GM23338 (cell line): ENCODE results near the gene COL18A1. TPM values are rescaled to one million over a fixed set of nuclear protein-coding genes. Genes with fewer than 3 reads are reported as not detected.

Experiments
- ATAC-seq: fragments of 200-7000 bp; cut with Tn5 transposase; 3 replicates; pipeline ENCODE4 v1.9.1; 2020
- DNase-seq: peaks from one replicate; pipeline ENCODE4 v3.0.0-alpha.2; 2015; ENCODE audit warnings: low spot score
- H2AFZ ChIP-seq: fragments of 200-600 bp; sonication (generic); 2 replicates; pipeline ENCODE4 v1.8.0; 2016; ENCODE audit warnings: antibody characterized with exemption, mild to moderate bottlenecking, moderate library complexity
- H3F3A ChIP-seq: fragments of 200-600 bp; sonication (generic); replicated peaks from 2 replicates; pipeline ENCODE4 v1.8.0; 2017; ENCODE audit warnings: antibody characterized with exemption, mixed run types, low read depth
- H3K27ac ChIP-seq: fragments of 200-600 bp; sonication (generic); 2 replicates; pipeline ENCODE4 v1.6.1; 2016; ENCODE audit warnings: low read depth
- H3K27me3 ChIP-seq: fragments of 200-600 bp; sonication (generic); 2 replicates; pipeline ENCODE4 v1.8.0; 2016; ENCODE audit warnings: mild to moderate bottlenecking, mixed run types, moderate library complexity; ENCODE audit not compliant: insufficient read depth
- H3K36me3 ChIP-seq: fragments of 200-600 bp; sonication (generic); 2 replicates; pipeline ENCODE4 v1.8.0; 2016; ENCODE audit warnings: mild to moderate bottlenecking; ENCODE audit not compliant: insufficient read depth
- H3K4me1 ChIP-seq: fragments of 200-600 bp; sonication (generic); 2 replicates; pipeline ENCODE4 v1.8.0; 2016; ENCODE audit warnings: mild to moderate bottlenecking, moderate library complexity; ENCODE audit not compliant: insufficient read depth
- H3K4me2 ChIP-seq: fragments of 200-600 bp; sonication (generic); 2 replicates; pipeline ENCODE4 v1.7.1; 2017; ENCODE audit warnings: mixed run types
- H3K4me3 ChIP-seq: fragments of 200-600 bp; sonication (generic); 2 replicates; pipeline ENCODE4 v1.6.1; 2016; ENCODE audit warnings: mixed run types
- H3K79me2 ChIP-seq: fragments of 200-600 bp; sonication (generic); replicated peaks from 2 replicates; pipeline ENCODE4 v1.8.0; 2017; ENCODE audit warnings: mild to moderate bottlenecking; ENCODE audit not compliant: insufficient read depth
- H3K9me2 ChIP-seq: fragments of 200-600 bp; sonication (generic); 2 replicates; pipeline ENCODE4 v1.8.0; 2017; ENCODE audit not compliant: insufficient read depth
- H4K20me1 ChIP-seq: fragments of 200-600 bp; sonication (generic); replicated peaks from 2 replicates; pipeline ENCODE4 v1.8.0; 2017; ENCODE audit warnings: mild to moderate bottlenecking; ENCODE audit not compliant: insufficient read depth
- H3K27ac Mint-ChIP-seq: 2 replicates; pipeline ENCODE4 v1.8.0; 2020; ENCODE audit warnings: inconsistent platforms, mild to moderate bottlenecking, moderate library complexity, mixed read lengths
- H3K27me3 Mint-ChIP-seq: 3 replicates; pipeline ENCODE4 v1.8.0; 2022; ENCODE audit warnings: low read depth, mild to moderate bottlenecking, moderate library complexity, mixed read lengths, inconsistent platforms; ENCODE audit not compliant: insufficient read depth, poor library complexity
- H3K36me3 Mint-ChIP-seq: 3 replicates; pipeline ENCODE4 v1.8.0; 2021; ENCODE audit warnings: low read depth, mild to moderate bottlenecking, inconsistent platforms, moderate library complexity, mixed read lengths
- H3K4me1 Mint-ChIP-seq: 3 replicates; pipeline ENCODE4 v1.8.0; 2020; ENCODE audit warnings: mild to moderate bottlenecking, inconsistent platforms, mixed read lengths
- H3K4me3 Mint-ChIP-seq: 3 replicates; pipeline ENCODE4 v1.8.0; 2021; ENCODE audit warnings: moderate library complexity, mild to moderate bottlenecking, inconsistent platforms, mixed read lengths
- H3K9me3 Mint-ChIP-seq: 3 replicates; pipeline ENCODE4 v1.8.0; 2020; ENCODE audit warnings: moderate library complexity, mild to moderate bottlenecking, inconsistent platforms, mixed read lengths
- EZH2 ChIP-seq: fragments of 200-600 bp; sonication (generic); IDR thresholded peaks from one replicate; pipeline ENCODE4 v1.8.0; 2017; ENCODE audit warnings: antibody characterized with exemption, mild to moderate bottlenecking, low read depth; ENCODE audit not compliant: unreplicated experiment
- NANOG ChIP-seq: IDR thresholded peaks from 2 replicates; pipeline ENCODE4 v1.6.1; 2016; ENCODE audit warnings: antibody characterized with exemption, borderline replicate concordance
- STAT1 ChIP-seq: IDR thresholded peaks from one replicate; pipeline ENCODE4 v1.6.1; 2016; ENCODE audit warnings: antibody characterized with exemption; ENCODE audit not compliant: unreplicated experiment
- polyA plus RNA-seq: library from polyadenylated mRNA; unstranded; fragments of >200 nt; fragmentation: Nextera tagmentation; extraction: Ambion mirVana; gene quantifications from 2 replicates; pipeline ENCODE4 v1.2.1, GENCODE V29; 2016
- total RNA-seq: library from RNA; depleted of rRNA; stranded (reverse); fragments of >200 nt; shearing (Covaris generic); gene quantifications from 2 replicates; pipeline ENCODE4 v1.2.3, GENCODE V29; 2014
- TF ChIP-seq, protein P1 (sequence below): fragments of 250-450 bp; sonication (Bioruptor Pico); IDR thresholded peaks from 2 replicates; pipeline ENCODE4 v1.5.0; 2020; ENCODE audit warnings: mild to moderate bottlenecking, moderate library complexity
- TF ChIP-seq, protein P2 (sequence below): IDR thresholded peaks from one replicate; pipeline ENCODE4 v1.6.1; 2018; ENCODE audit warnings: antibody characterized with exemption; ENCODE audit not compliant: unreplicated experiment
- TF ChIP-seq, protein P3 (sequence below), 2 experiments: fragments of 200-600 bp in 1 of 2; sonication (generic) in 1 of 2; conservative IDR thresholded peaks; 2 replicates each; pipeline versions ENCODE4 v1.5.1 to v1.6.1; 2016 to 2017; ENCODE audit warnings: antibody characterized with exemption in 2 of 2, low read depth in 2 of 2, mild to moderate bottlenecking in 2 of 2, moderate library complexity in 1 of 2

Gene COL18A1
- total and polyA plus RNA-seq, 2 experiments from 2014 or later: 38.4 to 430 TPM

DNA sequence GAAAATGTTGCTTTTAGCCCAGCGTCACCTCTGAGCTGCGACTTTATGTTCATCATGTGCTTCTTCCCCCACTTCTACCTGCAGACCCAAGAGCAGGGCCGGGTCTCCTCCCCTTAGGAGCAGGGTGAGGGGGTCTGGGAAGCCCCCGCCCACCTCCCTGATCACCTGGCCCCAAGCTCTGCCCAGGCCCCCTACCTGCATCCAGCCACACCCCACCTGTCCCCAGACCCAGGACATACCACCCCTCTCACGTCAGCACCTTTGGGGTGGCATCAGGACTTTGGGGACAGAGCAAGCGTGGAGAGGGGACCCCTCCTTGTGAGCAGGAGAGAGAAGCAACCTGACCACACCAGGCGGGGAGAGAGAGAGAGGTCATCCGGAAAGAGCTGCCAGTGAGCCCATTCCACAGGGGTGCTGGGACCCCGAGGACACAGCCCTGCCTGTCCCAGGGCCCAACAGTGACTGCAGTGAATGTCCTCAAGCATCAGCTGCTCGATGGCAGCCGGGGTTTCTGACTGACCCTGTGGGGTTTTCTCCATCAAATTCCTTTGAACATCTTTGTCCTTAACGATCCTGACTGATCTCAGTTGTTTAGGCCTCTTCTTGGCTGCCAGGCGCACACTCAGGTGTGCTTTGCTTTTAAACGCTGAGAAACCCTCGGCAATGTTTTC is 42.8 kb upstream of the COL18A1 start:
- H3K4me3 ChIP-seq: no peak overlapping the region
- no peaks in the 10 kb centered on the region for H3K9me3 Mint-ChIP-seq
- peaks cover 12% of the 10 kb centered on the region for H3K4me1 ChIP-seq
- peaks cover 29% of the 10 kb centered on the region for H3K27me3 Mint-ChIP-seq
- H3K27ac Mint-ChIP-seq: no peak overlapping the region
- no peak for DNase-seq
- H3K4me2 ChIP-seq: no peak overlapping the region; the same call in 1 of the 2 replicates
- H3K79me2 ChIP-seq: no peaks in the 10 kb centered on the region
- no peaks in the 10 kb centered on the region; the same call in 2 of the 3 replicates for H3K36me3 Mint-ChIP-seq
- H3K9me2 ChIP-seq: no peaks in the 10 kb centered on the region
- H3F3A ChIP-seq: 0 out of 2 replicates have a peak, but pooled peaks cover 2% of the 10 kb centered on the region
- peaks cover 59% of the 10 kb centered on the region for H3K4me1 Mint-ChIP-seq
- no peak overlapping the region for H2AFZ ChIP-seq
- no peaks in the 10 kb centered on the region for H4K20me1 ChIP-seq
- H3K27ac ChIP-seq: no peak overlapping the region
- no peak overlapping the region for H3K4me3 Mint-ChIP-seq
- no peak for ATAC-seq
- no peak for TF ChIP-seq EZH2
- no peaks in the 10 kb centered on the region; the same call in 1 of the 2 replicates for H3K27me3 ChIP-seq
- no peaks in the 10 kb centered on the region for H3K36me3 ChIP-seq

DNA sequence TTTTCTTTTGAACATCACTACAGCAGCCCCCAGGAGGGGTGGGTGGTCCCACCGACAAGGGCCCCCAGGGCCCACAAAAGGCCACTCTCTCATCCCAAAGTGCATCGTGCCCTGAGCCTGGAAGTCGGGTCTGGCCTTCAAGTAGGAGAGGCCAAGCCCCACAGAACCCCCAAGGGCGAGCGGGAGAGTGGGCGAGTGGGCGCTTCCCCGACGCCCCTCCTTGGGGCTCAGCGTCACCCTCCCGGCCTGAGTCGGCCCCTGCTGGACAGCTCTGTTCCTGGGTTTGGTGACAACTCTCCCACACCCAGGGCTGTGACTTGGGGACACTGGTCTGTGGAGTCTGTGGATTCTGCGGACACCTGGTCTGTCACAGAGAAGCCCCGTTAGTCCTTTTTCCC is 42.2 kb upstream of the COL18A1 start:
- H3K4me1 Mint-ChIP-seq: peaks cover 64% of the 10 kb centered on the region
- no peaks in the 10 kb centered on the region; the same call in 2 of the 3 replicates for H3K36me3 Mint-ChIP-seq
- no peak for DNase-seq
- no peaks in the 10 kb centered on the region for H3F3A ChIP-seq
- H3K27me3 Mint-ChIP-seq: peaks cover 28% of the 10 kb centered on the region
- no peaks in the 10 kb centered on the region for H3K9me3 Mint-ChIP-seq
- H3K36me3 ChIP-seq: no peaks in the 10 kb centered on the region
- no peaks in the 10 kb centered on the region; the same call in 1 of the 2 replicates for H3K27me3 ChIP-seq
- H3K27ac ChIP-seq: no peak overlapping the region
- no peak overlapping the region for H3K27ac Mint-ChIP-seq
- peaks cover 12% of the 10 kb centered on the region for H3K4me1 ChIP-seq
- H3K4me2 ChIP-seq: no peak overlapping the region
- TF ChIP-seq, protein P1, sequence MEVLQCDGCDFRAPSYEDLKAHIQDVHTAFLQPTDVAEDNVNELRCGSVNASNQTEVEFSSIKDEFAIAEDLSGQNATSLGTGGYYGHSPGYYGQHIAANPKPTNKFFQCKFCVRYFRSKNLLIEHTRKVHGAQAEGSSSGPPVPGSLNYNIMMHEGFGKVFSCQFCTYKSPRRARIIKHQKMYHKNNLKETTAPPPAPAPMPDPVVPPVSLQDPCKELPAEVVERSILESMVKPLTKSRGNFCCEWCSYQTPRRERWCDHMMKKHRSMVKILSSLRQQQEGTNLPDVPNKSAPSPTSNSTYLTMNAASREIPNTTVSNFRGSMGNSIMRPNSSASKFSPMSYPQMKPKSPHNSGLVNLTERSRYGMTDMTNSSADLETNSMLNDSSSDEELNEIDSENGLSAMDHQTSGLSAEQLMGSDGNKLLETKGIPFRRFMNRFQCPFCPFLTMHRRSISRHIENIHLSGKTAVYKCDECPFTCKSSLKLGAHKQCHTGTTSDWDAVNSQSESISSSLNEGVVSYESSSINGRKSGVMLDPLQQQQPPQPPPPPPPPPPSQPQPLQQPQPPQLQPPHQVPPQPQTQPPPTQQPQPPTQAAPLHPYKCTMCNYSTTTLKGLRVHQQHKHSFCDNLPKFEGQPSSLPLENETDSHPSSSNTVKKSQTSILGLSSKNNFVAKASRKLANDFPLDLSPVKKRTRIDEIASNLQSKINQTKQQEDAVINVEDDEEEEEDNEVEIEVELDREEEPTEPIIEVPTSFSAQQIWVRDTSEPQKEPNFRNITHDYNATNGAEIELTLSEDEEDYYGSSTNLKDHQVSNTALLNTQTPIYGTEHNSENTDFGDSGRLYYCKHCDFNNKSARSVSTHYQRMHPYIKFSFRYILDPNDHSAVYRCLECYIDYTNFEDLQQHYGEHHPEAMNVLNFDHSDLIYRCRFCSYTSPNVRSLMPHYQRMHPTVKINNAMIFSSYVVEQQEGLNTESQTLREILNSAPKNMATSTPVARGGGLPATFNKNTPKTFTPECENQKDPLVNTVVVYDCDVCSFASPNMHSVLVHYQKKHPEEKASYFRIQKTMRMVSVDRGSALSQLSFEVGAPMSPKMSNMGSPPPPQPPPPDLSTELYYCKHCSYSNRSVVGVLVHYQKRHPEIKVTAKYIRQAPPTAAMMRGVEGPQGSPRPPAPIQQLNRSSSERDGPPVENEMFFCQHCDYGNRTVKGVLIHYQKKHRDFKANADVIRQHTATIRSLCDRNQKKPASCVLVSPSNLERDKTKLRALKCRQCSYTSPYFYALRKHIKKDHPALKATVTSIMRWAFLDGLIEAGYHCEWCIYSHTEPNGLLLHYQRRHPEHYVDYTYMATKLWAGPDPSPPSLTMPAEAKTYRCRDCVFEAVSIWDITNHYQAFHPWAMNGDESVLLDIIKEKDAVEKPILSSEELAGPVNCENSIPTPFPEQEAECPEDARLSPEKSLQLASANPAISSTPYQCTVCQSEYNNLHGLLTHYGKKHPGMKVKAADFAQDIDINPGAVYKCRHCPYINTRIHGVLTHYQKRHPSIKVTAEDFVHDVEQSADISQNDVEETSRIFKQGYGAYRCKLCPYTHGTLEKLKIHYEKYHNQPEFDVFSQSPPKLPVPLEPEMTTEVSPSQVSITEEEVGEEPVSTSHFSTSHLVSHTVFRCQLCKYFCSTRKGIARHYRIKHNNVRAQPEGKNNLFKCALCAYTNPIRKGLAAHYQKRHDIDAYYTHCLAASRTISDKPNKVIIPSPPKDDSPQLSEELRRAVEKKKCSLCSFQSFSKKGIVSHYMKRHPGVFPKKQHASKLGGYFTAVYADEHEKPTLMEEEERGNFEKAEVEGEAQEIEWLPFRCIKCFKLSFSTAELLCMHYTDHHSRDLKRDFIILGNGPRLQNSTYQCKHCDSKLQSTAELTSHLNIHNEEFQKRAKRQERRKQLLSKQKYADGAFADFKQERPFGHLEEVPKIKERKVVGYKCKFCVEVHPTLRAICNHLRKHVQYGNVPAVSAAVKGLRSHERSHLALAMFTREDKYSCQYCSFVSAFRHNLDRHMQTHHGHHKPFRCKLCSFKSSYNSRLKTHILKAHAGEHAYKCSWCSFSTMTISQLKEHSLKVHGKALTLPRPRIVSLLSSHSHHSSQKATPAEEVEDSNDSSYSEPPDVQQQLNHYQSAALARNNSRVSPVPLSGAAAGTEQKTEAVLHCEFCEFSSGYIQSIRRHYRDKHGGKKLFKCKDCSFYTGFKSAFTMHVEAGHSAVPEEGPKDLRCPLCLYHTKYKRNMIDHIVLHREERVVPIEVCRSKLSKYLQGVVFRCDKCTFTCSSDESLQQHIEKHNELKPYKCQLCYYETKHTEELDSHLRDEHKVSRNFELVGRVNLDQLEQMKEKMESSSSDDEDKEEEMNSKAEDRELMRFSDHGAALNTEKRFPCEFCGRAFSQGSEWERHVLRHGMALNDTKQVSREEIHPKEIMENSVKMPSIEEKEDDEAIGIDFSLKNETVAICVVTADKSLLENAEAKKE (CRISPR knock-in tag): no peak
- TF ChIP-seq, protein P2, sequence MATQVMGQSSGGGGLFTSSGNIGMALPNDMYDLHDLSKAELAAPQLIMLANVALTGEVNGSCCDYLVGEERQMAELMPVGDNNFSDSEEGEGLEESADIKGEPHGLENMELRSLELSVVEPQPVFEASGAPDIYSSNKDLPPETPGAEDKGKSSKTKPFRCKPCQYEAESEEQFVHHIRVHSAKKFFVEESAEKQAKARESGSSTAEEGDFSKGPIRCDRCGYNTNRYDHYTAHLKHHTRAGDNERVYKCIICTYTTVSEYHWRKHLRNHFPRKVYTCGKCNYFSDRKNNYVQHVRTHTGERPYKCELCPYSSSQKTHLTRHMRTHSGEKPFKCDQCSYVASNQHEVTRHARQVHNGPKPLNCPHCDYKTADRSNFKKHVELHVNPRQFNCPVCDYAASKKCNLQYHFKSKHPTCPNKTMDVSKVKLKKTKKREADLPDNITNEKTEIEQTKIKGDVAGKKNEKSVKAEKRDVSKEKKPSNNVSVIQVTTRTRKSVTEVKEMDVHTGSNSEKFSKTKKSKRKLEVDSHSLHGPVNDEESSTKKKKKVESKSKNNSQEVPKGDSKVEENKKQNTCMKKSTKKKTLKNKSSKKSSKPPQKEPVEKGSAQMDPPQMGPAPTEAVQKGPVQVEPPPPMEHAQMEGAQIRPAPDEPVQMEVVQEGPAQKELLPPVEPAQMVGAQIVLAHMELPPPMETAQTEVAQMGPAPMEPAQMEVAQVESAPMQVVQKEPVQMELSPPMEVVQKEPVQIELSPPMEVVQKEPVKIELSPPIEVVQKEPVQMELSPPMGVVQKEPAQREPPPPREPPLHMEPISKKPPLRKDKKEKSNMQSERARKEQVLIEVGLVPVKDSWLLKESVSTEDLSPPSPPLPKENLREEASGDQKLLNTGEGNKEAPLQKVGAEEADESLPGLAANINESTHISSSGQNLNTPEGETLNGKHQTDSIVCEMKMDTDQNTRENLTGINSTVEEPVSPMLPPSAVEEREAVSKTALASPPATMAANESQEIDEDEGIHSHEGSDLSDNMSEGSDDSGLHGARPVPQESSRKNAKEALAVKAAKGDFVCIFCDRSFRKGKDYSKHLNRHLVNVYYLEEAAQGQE: no peak
- TF ChIP-seq STAT1 (no peak), NANOG (no peak)
- TF ChIP-seq, protein P3, sequence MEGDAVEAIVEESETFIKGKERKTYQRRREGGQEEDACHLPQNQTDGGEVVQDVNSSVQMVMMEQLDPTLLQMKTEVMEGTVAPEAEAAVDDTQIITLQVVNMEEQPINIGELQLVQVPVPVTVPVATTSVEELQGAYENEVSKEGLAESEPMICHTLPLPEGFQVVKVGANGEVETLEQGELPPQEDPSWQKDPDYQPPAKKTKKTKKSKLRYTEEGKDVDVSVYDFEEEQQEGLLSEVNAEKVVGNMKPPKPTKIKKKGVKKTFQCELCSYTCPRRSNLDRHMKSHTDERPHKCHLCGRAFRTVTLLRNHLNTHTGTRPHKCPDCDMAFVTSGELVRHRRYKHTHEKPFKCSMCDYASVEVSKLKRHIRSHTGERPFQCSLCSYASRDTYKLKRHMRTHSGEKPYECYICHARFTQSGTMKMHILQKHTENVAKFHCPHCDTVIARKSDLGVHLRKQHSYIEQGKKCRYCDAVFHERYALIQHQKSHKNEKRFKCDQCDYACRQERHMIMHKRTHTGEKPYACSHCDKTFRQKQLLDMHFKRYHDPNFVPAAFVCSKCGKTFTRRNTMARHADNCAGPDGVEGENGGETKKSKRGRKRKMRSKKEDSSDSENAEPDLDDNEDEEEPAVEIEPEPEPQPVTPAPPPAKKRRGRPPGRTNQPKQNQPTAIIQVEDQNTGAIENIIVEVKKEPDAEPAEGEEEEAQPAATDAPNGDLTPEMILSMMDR (conservative IDR thresholded peaks at IDR 0.05; ENCODE audit: low read depth in 2 of 2): no peak
- no peak overlapping the region for H3K4me3 Mint-ChIP-seq
- H3K9me2 ChIP-seq: no peaks in the 10 kb centered on the region
- H3K4me3 ChIP-seq: no peak overlapping the region
- no peaks in the 10 kb centered on the region for H3K79me2 ChIP-seq
- no peak for ATAC-seq
- H4K20me1 ChIP-seq: no peaks in the 10 kb centered on the region
- H2AFZ ChIP-seq: no peak overlapping the region
